Epithelial cell of esophagus (primary cell): ENCODE measurements around the gene DCLRE1B.

Source experiments
- DNase-seq: peaks from one replicate; pipeline ENCODE4 v3.0.0; 2010; ENCODE audit warnings: low read depth
- H3K4me3 ChIP-seq: 2 replicates; pipeline ENCODE4 v1.5.1; 2011; ENCODE audit warnings: mild to moderate bottlenecking, low read length, control low read depth
- CTCF ChIP-seq: IDR thresholded peaks from 2 replicates; pipeline ENCODE4 v1.5.1; 2011; ENCODE audit warnings: low read depth, mild to moderate bottlenecking, low read length, control low read depth, inconsistent platforms; ENCODE audit not compliant: insufficient read depth; ENCODE audit errors: missing control alignments

The DCLRE1B gene

GRCh38 chr1:113918243-113918642, 13.1 kb downstream of the DCLRE1B start:
- H3K4me3 ChIP-seq, result no peak overlapping the region
- DNase-seq, result no peak
- TF ChIP-seq CTCF, result no peak

GRCh38 chr1:113922957-113923356, 17.8 kb downstream of the DCLRE1B start:
- DNase-seq, result no peak
- no peak overlapping the region for H3K4me3 ChIP-seq
- no peak for TF ChIP-seq CTCF

- TF ChIP-seq CTCF, result no peak
- DNase-seq, result no peak
- H3K4me3 ChIP-seq, result no peak overlapping the region
Observed at GRCh38 chr1:113924473-113924872, 19.3 kb downstream of the DCLRE1B start.

GRCh38 chr1:113928187-113928930, 23.2 kb downstream of the DCLRE1B start:
- TF ChIP-seq CTCF, result no peak
- peak overlapping the region; percentile 97 for H3K4me3 ChIP-seq
- no peak for DNase-seq

GRCh38 chr1:113928941-113929749, 24.0 kb downstream of the DCLRE1B start, which contains the start of gene HIPK1:
HIPK1 (plus strand) TSS chr1:113929324.
- no peak for TF ChIP-seq CTCF
- H3K4me3 ChIP-seq, result peak within 1 kb of the TSS; percentile 97
- peak; percentile 93 for DNase-seq

GRCh38 chr1:113929750-113930498, 24.8 kb downstream of the DCLRE1B start:
- peak; percentile 5 for TF ChIP-seq CTCF
- peak overlapping the region; percentile 97 for H3K4me3 ChIP-seq
- DNase-seq, result peak; percentile 48
